Measurements from ENCODE around the gene WDR55.

DNA sequence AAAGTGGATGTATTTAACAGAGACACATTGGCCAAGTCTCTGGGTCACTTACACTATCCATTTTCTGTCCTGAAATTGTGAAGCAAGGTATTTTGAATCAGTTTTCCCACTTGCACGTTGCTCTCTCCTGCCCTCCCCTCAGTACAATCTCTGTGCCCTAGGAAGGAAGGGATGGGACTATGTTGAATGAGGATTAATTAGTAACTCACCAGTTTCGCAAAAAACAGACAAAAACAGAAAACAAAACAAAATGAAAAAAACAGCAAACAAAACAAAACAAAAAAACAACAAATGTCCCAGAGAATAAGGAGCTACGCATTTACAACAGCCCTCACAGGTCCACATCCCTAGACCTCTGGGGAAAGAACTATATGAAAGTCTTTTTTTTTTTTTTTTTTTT is 30.6 kb upstream of the WDR55 start:
- no peak for TF ChIP-seq POLR2AphosphoS5 (IDR thresholded peaks at IDR 0.05; ENCODE audit: low read depth, low read length)
- no peak for TF ChIP-seq POLR2A (IDR thresholded peaks at IDR 0.05; ENCODE audit: low read depth, low read length)
